Erythroblast (primary cell): ENCODE measurements around the gene RELB.

Source experiments
- GATA1 ChIP-seq: IDR thresholded peaks from 2 replicates; pipeline ENCODE4 v1.6.1; 2011; ENCODE audit warnings: low read depth, mild to moderate bottlenecking, control low read depth, low read length, moderate library complexity
- POLR2A ChIP-seq: IDR thresholded peaks from 2 replicates; pipeline ENCODE4 v1.6.1; 2011; ENCODE audit warnings: mild to moderate bottlenecking, low read length

GRCh38 chr19:45075301-45076028 lies 74.2 kb downstream of the RELB start:
- TF ChIP-seq POLR2A (no peak), GATA1 (no peak)
